ENCODE data around the gene SMPD2.
A peak's percentile ranks its signal among the peaks of the same experiment; 100 is the strongest.
"Not testable (repeated sequence)": the region's sequence is repeated elsewhere in the genome, so short reads cannot be mapped to it uniquely, and the experiment has no call there.

Gene SMPD2

GRCh38 chr6:109461205-109461604 is 20.7 kb downstream of the SMPD2 start:
- not testable (repeated sequence) for DNase-seq (ENCODE audit: low spot score)

GRCh38 chr6:109461733-109462526 is 21.4 kb downstream of the SMPD2 start:
- DNase-seq (ENCODE audit: low spot score) = no peak

- no peak for DNase-seq (ENCODE audit: low spot score)
Measured at GRCh38 chr6:109465772-109466171, 25.2 kb downstream of the SMPD2 start.

- DNase-seq (ENCODE audit: low spot score) = no peak
Measured at GRCh38 chr6:109466212-109466923, 25.8 kb downstream of the SMPD2 start.

GRCh38 chr6:109467696-109468095 is 27.2 kb downstream of the SMPD2 start:
- DNase-seq (ENCODE audit: low spot score) = no peak

- DNase-seq (ENCODE audit: low spot score) = no peak
Measured at GRCh38 chr6:109469591-109470189, 29.2 kb downstream of the SMPD2 start.

GRCh38 chr6:109471105-109471810 is 30.7 kb downstream of the SMPD2 start:
- DNase-seq (ENCODE audit: low spot score) = no peak

- DNase-seq (ENCODE audit: low spot score) = peak; percentile 46
Measured at GRCh38 chr6:109472132-109472995, 31.8 kb downstream of the SMPD2 start.

GRCh38 chr6:109473120-109473519 is 32.6 kb downstream of the SMPD2 start:
- DNase-seq (ENCODE audit: low spot score) = no peak

GRCh38 chr6:109474995-109475394 is 34.5 kb downstream of the SMPD2 start:
- no peak for DNase-seq (ENCODE audit: low spot score)

- DNase-seq (ENCODE audit: low spot score) = no peak
Measured at GRCh38 chr6:109475625-109476024, 35.1 kb downstream of the SMPD2 start.

GRCh38 chr6:109477184-109477583 is 36.7 kb downstream of the SMPD2 start:
- no peak for DNase-seq (ENCODE audit: low spot score)

- no peak for DNase-seq (ENCODE audit: low spot score)
Measured at GRCh38 chr6:109477725-109478124, 37.2 kb downstream of the SMPD2 start.

- DNase-seq (ENCODE audit: low spot score) = no peak
Measured at GRCh38 chr6:109478222-109478805, 37.8 kb downstream of the SMPD2 start.

- DNase-seq (ENCODE audit: low spot score) = no peak
Measured at GRCh38 chr6:109478841-109479624, 38.5 kb downstream of the SMPD2 start.

GRCh38 chr6:109480993-109481480 is 40.5 kb downstream of the SMPD2 start:
- no peak for DNase-seq (ENCODE audit: low spot score)

GRCh38 chr6:109482905-109483734 is 42.6 kb downstream of the SMPD2 start, which contains the start of gene ZBTB24:
ZBTB24 (minus strand) TSS chr6:109483219; CDS start chr6:109482026, 1,193 bp downstream.
- DNase-seq (ENCODE audit: low spot score) = peak; percentile 93

GRCh38 chr6:109483735-109484057 is 43.2 kb downstream of the SMPD2 start:
- no peak for DNase-seq (ENCODE audit: low spot score)

GRCh38 chr6:109484122-109484521 is 43.6 kb downstream of the SMPD2 start:
- no peak for DNase-seq (ENCODE audit: low spot score)
